Esophagus muscularis mucosa (tissue), 4 donors: Measurements from ENCODE around the gene GNA12. TPM values are rescaled to one million over a fixed set of nuclear protein-coding genes. Genes with fewer than 3 reads are reported as not detected.

Experiments used
- DNase-seq: peaks from one replicate; pipeline ENCODE4 v3.0.0-alpha.2; 2017; ENCODE audit errors: extremely low spot score
- H3K27ac ChIP-seq, 4 donors: fragments of 200-600 bp; sonication (generic); replicated peaks in 1 of 4; 1 replicate in 3 of 4; 2 replicates in 1 of 4; pipeline ENCODE4 v1.5.1; 2016 to 2019; ENCODE audit warnings: mild to moderate bottlenecking in 1 of 4
- H3K27me3 ChIP-seq, 4 donors: fragments of 200-600 bp; sonication (generic); one replicate each; pipeline versions ENCODE4 v1.5.1 to v1.6.0; 2016 to 2019
- H3K36me3 ChIP-seq, 4 donors: fragments of 200-600 bp; sonication (generic); one replicate each; pipeline ENCODE4 v1.5.1; 2016 to 2019
- H3K4me1 ChIP-seq, 4 donors: fragments of 200-600 bp; sonication (generic); one replicate each; pipeline ENCODE4 v1.5.1; 2016 to 2019
- H3K4me3 ChIP-seq, 4 donors: fragments of 200-600 bp; sonication (generic); 1 replicate in 2 of 4; 2 replicates in 2 of 4; pipeline ENCODE4 v1.5.1; 2016 to 2019; ENCODE audit warnings: mild to moderate bottlenecking in 4 of 4, moderate library complexity in 1 of 4
- H3K9me3 ChIP-seq, 4 donors: fragments of 200-600 bp; sonication (generic); 1 replicate in 3 of 4; 2 replicates in 1 of 4; pipeline ENCODE4 v1.5.1; 2016 to 2019
- CTCF ChIP-seq, 3 experiments: fragments of 200-600 bp in 2 of 3; fragments of 450-650 bp in 1 of 3; sonication (generic) in 2 of 3; IDR thresholded peaks; one replicate each; pipeline ENCODE4 v1.5.1; 2017 to 2019; ENCODE audit warnings: antibody characterized with exemption in 3 of 3, mild to moderate bottlenecking in 2 of 3, moderate library complexity in 1 of 3
- EP300 ChIP-seq: sonication (generic); formaldehyde crosslinking; IDR thresholded peaks from one replicate; pipeline ENCODE4 v1.6.1; 2017; ENCODE audit warnings: antibody characterized with exemption
- POLR2A ChIP-seq: fragments of 450-650 bp; IDR thresholded peaks from one replicate; pipeline ENCODE4 v1.6.1; 2017; ENCODE audit warnings: antibody characterized with exemption, moderate library complexity, mild to moderate bottlenecking, low read depth
- POLR2AphosphoS5 ChIP-seq, 2 donors: sonication (generic); formaldehyde crosslinking; IDR thresholded peaks; one replicate each; pipeline ENCODE4 v1.6.1; 2017; ENCODE audit warnings: antibody characterized with exemption in 2 of 2
- WGBS: methylation state at CpG from one replicate; pipeline ENCODE4 v1.1.5; 2018; 5-methylcytosine and 5-hydroxymethylcytosine counted together
- intact Hi-C: fragments of 100-400 bp; cut with DNase I; formaldehyde crosslinking; loops from one replicate; pipeline ENCODE4 v1.15.1; 2023
- total RNA-seq, 4 donors: library from RNA; depleted of rRNA; stranded (reverse); fragments of >200 nt; gene quantifications; one replicate each; pipeline versions ENCODE4 v1.1.0 to v1.2.1, GENCODE V29; 2016

The GNA12 gene
- total RNA-seq, 4 donors from 2014 or later: 25.3 to 61.8 (median 38.9) TPM

- no peak for DNase-seq
- no peaks in the 10 kb centered on the region for H3K36me3 ChIP-seq
- TF ChIP-seq CTCF (IDR thresholded peaks at IDR 0.05): no peak
- no peak for TF ChIP-seq EP300
- TF ChIP-seq POLR2A: no peak
- TF ChIP-seq POLR2AphosphoS5 (IDR thresholded peaks at IDR 0.05): no peak
- intact Hi-C loops: no loop called here
- peaks cover 0 to 13% (median 0%) of the 10 kb centered on the region in 4 donors for H3K27me3 ChIP-seq
- WGBS: 72% methylated on average over 21 of the region's 24 CpGs
- H3K27ac ChIP-seq: no peak overlapping the region
- peaks cover 0 to 1% (median under 1%) of the 10 kb centered on the region in 4 donors for H3K4me1 ChIP-seq
- no peak overlapping the region for H3K4me3 ChIP-seq
- no peaks in the 10 kb centered on the region for H3K9me3 ChIP-seq
Measured at GRCh38 chr7:2876031-2876731, 32.1 kb upstream of the GNA12 start.

GRCh38 chr7:2873686-2874551 lies 29.8 kb upstream of the GNA12 start:
- intact Hi-C loops: no loop called here
- no peaks in the 10 kb centered on the region for H3K9me3 ChIP-seq
- TF ChIP-seq EP300 (no peak), CTCF (IDR thresholded peaks at IDR 0.05) (no peak), POLR2AphosphoS5 (IDR thresholded peaks at IDR 0.05) (no peak), POLR2A (no peak)
- H3K36me3 ChIP-seq: no peaks in the 10 kb centered on the region
- H3K27me3 ChIP-seq: peaks cover 0 to 13% (median 0%) of the 10 kb centered on the region in 4 donors
- 59% methylated on average over 7 of the region's 7 CpGs for WGBS
- peaks cover 0 to 15% (median 9%) of the 10 kb centered on the region in 4 donors for H3K4me1 ChIP-seq
- no peak for DNase-seq
- H3K27ac ChIP-seq: no peak overlapping the region
- no peak overlapping the region for H3K4me3 ChIP-seq

DNA sequence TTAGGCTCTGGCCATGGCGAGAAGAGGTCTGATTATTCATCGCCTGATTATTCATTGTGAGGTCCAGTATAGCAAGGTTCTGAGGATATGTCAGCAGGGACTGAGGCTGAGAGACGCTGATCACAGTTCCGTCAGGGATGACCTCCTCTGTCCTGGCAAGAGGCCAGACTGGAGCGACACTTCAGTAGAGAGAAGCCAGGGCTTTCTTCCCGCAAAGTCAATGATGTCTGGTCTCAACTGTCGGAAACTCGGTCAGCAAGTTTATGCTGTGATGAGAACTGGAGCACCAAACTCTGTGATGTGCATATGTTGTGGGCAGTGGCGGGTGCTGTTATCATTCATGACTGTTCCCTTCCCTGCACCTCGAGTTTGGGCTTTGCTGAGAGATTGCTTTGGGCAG lies 29.0 kb upstream of the GNA12 start:
- 71% methylated on average over 10 of the region's 10 CpGs for WGBS
- Histone ChIP-seq H3K4me3 (no peak overlapping the region), H3K9me3 (no peaks in the 10 kb centered on the region), H3K36me3 (no peaks in the 10 kb centered on the region), H3K4me1 (peaks cover 0 to 15% (median 9%) of the 10 kb centered on the region in 4 donors), H3K27ac (no peak overlapping the region), H3K27me3 (peaks cover 0 to 13% (median 0%) of the 10 kb centered on the region in 4 donors)
- DNase-seq: no peak
- TF ChIP-seq POLR2A (no peak), POLR2AphosphoS5 (IDR thresholded peaks at IDR 0.05) (no peak)
- intact Hi-C loops: no loop called here

GRCh38 chr7:2872296-2872874 lies 28.3 kb upstream of the GNA12 start:
- no peak for TF ChIP-seq EP300
- no peak for TF ChIP-seq POLR2AphosphoS5 (IDR thresholded peaks at IDR 0.05)
- no peak for TF ChIP-seq POLR2A
- no peak for TF ChIP-seq CTCF (IDR thresholded peaks at IDR 0.05)
- intact Hi-C loops: no loop called here
- H3K36me3 ChIP-seq: no peaks in the 10 kb centered on the region
- H3K9me3 ChIP-seq: no peaks in the 10 kb centered on the region
- WGBS: 94% methylated on average over 10 of the region's 10 CpGs
- H3K4me3 ChIP-seq: no peak overlapping the region
- H3K27me3 ChIP-seq: peaks cover 0 to 13% (median 0%) of the 10 kb centered on the region in 4 donors
- DNase-seq: no peak
- H3K27ac ChIP-seq: no peak overlapping the region
- H3K4me1 ChIP-seq: peaks cover 0 to 15% (median 9%) of the 10 kb centered on the region in 4 donors

DNA sequence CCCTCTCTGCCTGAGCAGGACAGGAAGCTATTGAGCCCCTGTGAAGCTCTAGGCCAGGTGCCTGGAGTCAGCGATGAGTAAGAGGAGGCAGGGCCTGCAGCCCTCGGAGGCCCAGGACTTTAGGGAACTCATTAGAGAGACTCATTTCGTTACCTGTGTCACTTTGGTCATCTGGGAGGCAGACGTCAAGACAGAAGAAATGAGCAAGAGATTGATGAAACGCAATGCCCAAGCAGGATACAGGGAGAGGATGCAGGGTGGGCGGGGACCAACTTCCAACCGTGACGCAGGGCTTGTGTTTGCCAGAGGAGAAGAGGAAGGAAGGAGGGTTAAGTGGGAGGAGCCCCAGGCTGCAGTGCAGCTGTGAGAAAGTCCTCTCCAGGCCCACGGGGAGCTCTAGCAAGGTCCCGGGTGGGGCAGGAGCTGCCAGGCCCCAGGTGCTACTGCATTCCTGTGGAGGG lies 26.4 kb upstream of the GNA12 start:
- intact Hi-C loops: no loop called here
- Histone ChIP-seq H3K9me3 (no peaks in the 10 kb centered on the region), H3K4me1 (peaks cover 0 to 15% (median 9%) of the 10 kb centered on the region in 4 donors), H3K36me3 (no peaks in the 10 kb centered on the region), H3K27me3 (peaks cover 0 to under 1% (median 0%) of the 10 kb centered on the region in 4 donors), H3K4me3 (peak overlapping the region; percentile 2 to 37 (median 18)), H3K27ac (peak overlapping the region in 2 of 4 donors; percentile 37 to 44)
- 24% methylated on average over 10 of the region's 10 CpGs for WGBS
- DNase-seq: peak; percentile 94
- TF ChIP-seq EP300 (no peak), CTCF (IDR thresholded peaks at IDR 0.05) (no peak), POLR2AphosphoS5 (IDR thresholded peaks at IDR 0.05) (no peak), POLR2A (no peak)
